Stomach (tissue), 19 donors: ENCODE measurements around the gene DET1. TPM values are rescaled to one million over a fixed set of nuclear protein-coding genes. Genes with fewer than 3 reads are reported as not detected.

Experiments used
- DNase-seq, 2 donors: peaks; one replicate each; pipeline versions ENCODE4 v3.0.0 to v3.0.0-alpha.2; 2013 to 2019
- H3K27ac ChIP-seq, 5 donors: fragments of 200-600 bp in 4 of 5; sonication (generic) in 4 of 5; one replicate each; pipeline ENCODE4 v1.5.1; 2013 to 2019; ENCODE audit warnings: mild to moderate bottlenecking in 1 of 5, moderate library complexity in 1 of 5
- H3K27me3 ChIP-seq, 3 donors: fragments of 200-600 bp; sonication (generic); one replicate each; pipeline ENCODE4 v1.5.1; 2017 to 2019; ENCODE audit warnings: mixed run types in 1 of 3
- H3K36me3 ChIP-seq, 4 donors: fragments of 200-600 bp; sonication (generic); 1 replicate in 3 of 4; 2 replicates in 1 of 4; pipeline ENCODE4 v1.5.1; 2016 to 2019
- H3K4me1 ChIP-seq, 4 donors: fragments of 200-600 bp; sonication (generic); one replicate each; pipeline ENCODE4 v1.5.1; 2016 to 2019
- H3K4me3 ChIP-seq, 4 donors: fragments of 200-600 bp; sonication (generic) in 3 of 4; one replicate each; pipeline ENCODE4 v1.5.1; 2016 to 2019; ENCODE audit warnings: mild to moderate bottlenecking in 1 of 4
- H3K9me3 ChIP-seq, 4 donors: fragments of 200-600 bp; sonication (generic); one replicate each; pipeline ENCODE4 v1.5.1; 2016 to 2019
- CTCF ChIP-seq, 7 experiments: fragments of 450-650 bp in 4 of 7; fragments of 200-600 bp in 3 of 7; sonication (generic) in 3 of 7; IDR thresholded peaks; one replicate each; pipeline ENCODE4 v1.5.1; 2016 to 2019; ENCODE audit warnings: antibody characterized with exemption in 7 of 7, control low read depth in 2 of 7, mild to moderate bottlenecking in 1 of 7
- EP300 ChIP-seq: sonication (generic); formaldehyde crosslinking; IDR thresholded peaks from one replicate; pipeline ENCODE4 v1.6.1; 2017; ENCODE audit warnings: antibody characterized with exemption
- POLR2A ChIP-seq, 4 donors: fragments of 450-650 bp; IDR thresholded peaks; one replicate each; pipeline ENCODE4 v1.6.1; 2016; ENCODE audit warnings: antibody characterized with exemption in 4 of 4, control low read depth in 2 of 4, mild to moderate bottlenecking in 1 of 4, moderate library complexity in 1 of 4
- POLR2AphosphoS5 ChIP-seq, 3 donors: sonication (generic); formaldehyde crosslinking; IDR thresholded peaks; one replicate each; pipeline ENCODE4 v1.6.1; 2016; ENCODE audit warnings: antibody characterized with exemption in 3 of 3
- whole genome bisulfite sequencing, 5 donors: extraction: QIAGEN DNeasy Blood & Tissue Kit in 3 of 5; methylation state at CpG; one replicate each; pipeline versions ENCODE4 v1.1.5 to v1.1.7; 2013 to 2018; 5-methylcytosine and 5-hydroxymethylcytosine counted together
- intact Hi-C: fragments of 100-400 bp; cut with DNase I; formaldehyde crosslinking; loops from one replicate; pipeline ENCODE4 v1.15.1; 2023; ENCODE audit warnings: low total_unique reads
- long read RNA-seq, 10 donors: transcript quantifications; one replicate each; lab custom pipeline, GENCODE V29; 2026
- polyA plus RNA-seq, 3 donors: library from polyadenylated mRNA; stranded (reverse); fragments of 200-250 nt; gene quantifications; one replicate each; pipeline ENCODE4 v1.2.3, GENCODE V29; 2013
- total RNA-seq, 5 donors: library from RNA; depleted of rRNA; stranded (reverse); fragments of >200 nt; gene quantifications; one replicate each; pipeline versions ENCODE4 v1.1.0 to v1.2.3, GENCODE V29; 2014 to 2016
- donor health status: healthy with polysubstance abuse.
- donor health status: Bipolar disorder and iron deficiency.
- donor health status: healthy.

The DET1 gene
- total RNA-seq (10 to 100 TPM in 1 of 5 donors, 1 to 10 TPM in 4; 2.3 to 11.6 (median 7.1) TPM), polyA plus RNA-seq (1 to 10 TPM; 2.2 to 3.1 (median 2.2) TPM)
- long read RNA-seq, donor 1, partial matches to known transcripts, result 0 of 1 reads
- long read RNA-seq, donor 1, other reads (novel, unspliced or antisense), result 0 of 1 reads
- long read RNA-seq, donor 2, partial matches to known transcripts, result 0 of 4 reads
- long read RNA-seq, donor 2, other reads (novel, unspliced or antisense), result 0 of 4 reads
- long read RNA-seq, donor 3, partial matches to known transcripts, result 0 of 5 reads
- long read RNA-seq, donor 3, other reads (novel, unspliced or antisense), result 0 of 5 reads
- long read RNA-seq, donor 4, result 0 reads
- long read RNA-seq, donor 5, partial matches to known transcripts, result 0 of 5 reads
- long read RNA-seq, donor 5, other reads (novel, unspliced or antisense), result 0 of 5 reads
- long read RNA-seq, donor 6, transcript DET1-208 (1 exons, 3,844 nt), result major isoform, 11 of 12 reads
- long read RNA-seq, donor 6, partial matches to known transcripts, result 0 of 12 reads
- long read RNA-seq, donor 6, other reads (novel, unspliced or antisense), result 0 of 12 reads
- long read RNA-seq, donor 7, partial matches to known transcripts, result 0 of 4 reads
- long read RNA-seq, donor 7, other reads (novel, unspliced or antisense), result 0 of 4 reads
- long read RNA-seq, donor 8, partial matches to known transcripts, result 0 of 4 reads
- long read RNA-seq, donor 8, other reads (novel, unspliced or antisense), result 0 of 4 reads
- long read RNA-seq, donor 9, partial matches to known transcripts, result 0 of 4 reads
- long read RNA-seq, donor 9, other reads (novel, unspliced or antisense), result 0 of 4 reads
- long read RNA-seq, donor 10, partial matches to known transcripts, result 0 of 1 reads
- long read RNA-seq, donor 10, other reads (novel, unspliced or antisense), result 0 of 1 reads

GRCh38 chr15:88546248-88547129 is at the start of gene DET1:
TSS of gene DET1 (minus strand) at chr15:88546681. CDS start at chr15:88531705, 14,976 bp downstream.
- no peaks in the 10 kb centered on the region for H3K27me3 ChIP-seq
- H3K4me1 ChIP-seq, result peaks cover 0 to 36% (median 17%) of the 10 kb centered on the region in 4 donors
- H3K27ac ChIP-seq, result peak within 1 kb of the TSS; percentile 83 to 96 (median 90)
- intact Hi-C loops, result no loop called here
- no peaks in the 10 kb centered on the region for H3K9me3 ChIP-seq
- no peaks in the 10 kb centered on the region for H3K36me3 ChIP-seq
- peak within 1 kb of the TSS; percentile 67 to 86 (median 76) for H3K4me3 ChIP-seq
- WGBS, 5 donors, result 3 to 4% (median 4%) methylated on average over 29 to 33 of the region's 33 CpGs
- peak; percentile 95 to 98 for DNase-seq
- TF ChIP-seq POLR2AphosphoS5 (IDR thresholded peaks at IDR 0.05) (peak; percentile 64 to 92 (median 83)), EP300 (no peak), CTCF (IDR thresholded peaks at IDR 0.05) (peak in 5 of 7 experiments; percentile 62 to 84 (median 73)), POLR2A (IDR thresholded peaks at IDR 0.05) (no peak)

- TF ChIP-seq POLR2AphosphoS5 (IDR thresholded peaks at IDR 0.05) (no peak), EP300 (no peak), CTCF (IDR thresholded peaks at IDR 0.05) (no peak), POLR2A (IDR thresholded peaks at IDR 0.05) (no peak)
- no peak for DNase-seq
- H3K4me1 ChIP-seq, result peaks cover 0 to 6% (median 0%) of the 10 kb centered on the region in 4 donors
- intact Hi-C loops, result no loop called here
- no peak overlapping the region for H3K27ac ChIP-seq
- no peaks in the 10 kb centered on the region for H3K27me3 ChIP-seq
- H3K36me3 ChIP-seq, result no peaks in the 10 kb centered on the region
- H3K4me3 ChIP-seq, result no peak overlapping the region
- no peaks in the 10 kb centered on the region for H3K9me3 ChIP-seq
Observed at GRCh38 chr15:88591384-88591783, 44.9 kb upstream of the DET1 start.

- Histone ChIP-seq H3K36me3 (no peaks in the 10 kb centered on the region), H3K27ac (no peak overlapping the region), H3K4me3 (no peak overlapping the region), H3K9me3 (no peaks in the 10 kb centered on the region), H3K4me1 (peaks cover 0 to 6% (median 0%) of the 10 kb centered on the region in 4 donors), H3K27me3 (no peaks in the 10 kb centered on the region)
- WGBS, 5 donors, result 79 to 84% (median 84%) methylated on average over 6 of the region's 6 CpGs
- TF ChIP-seq EP300, result no peak
- no peak for TF ChIP-seq POLR2AphosphoS5 (IDR thresholded peaks at IDR 0.05)
- no peak for TF ChIP-seq POLR2A (IDR thresholded peaks at IDR 0.05)
- TF ChIP-seq CTCF (IDR thresholded peaks at IDR 0.05), result no peak
- intact Hi-C loops, result no loop called here
- no peak for DNase-seq
Observed at GRCh38 chr15:88590759-88591158, 44.3 kb upstream of the DET1 start.
